SK-N-SH (cell line): ENCODE data around the gene FDX1. TPM values are rescaled to one million over a fixed set of nuclear protein-coding genes. Genes with fewer than 3 reads are reported as not detected.

Source experiments
- CTCF ChIA-PET: fragments of 300-600, 350-600 bp; formaldehyde crosslinking; extraction: SDS; loops from one replicate; lab custom pipeline; 2021; lab: Yijun Ruan, JAX
- POLR2A ChIA-PET: fragments of 350-600 bp; sonication (Branson Sonifier 250); formaldehyde crosslinking; extraction: SDS; loops from one replicate; lab custom pipeline; 2020; ENCODE audit warnings: antibody characterized with exemption, inconsistent platforms; lab: Yijun Ruan, JAX
- DNase-seq: peaks from one replicate; pipeline ENCODE4 v3.0.0; 2012
- H2AFZ ChIP-seq: fragments of 200-600 bp; sonication (generic); 2 replicates; pipeline ENCODE4 v1.8.1; 2016; ENCODE audit warnings: antibody characterized with exemption, mild to moderate bottlenecking, low read depth
- H3F3A ChIP-seq: fragments of 200-600 bp; sonication (generic); replicated peaks from 2 replicates; pipeline ENCODE3; 2016; ENCODE audit warnings: antibody characterized with exemption, mild to moderate bottlenecking; ENCODE audit not compliant: insufficient read depth
- H3K27ac ChIP-seq, 2 experiments: fragments of 200-500 bp in 1 of 2; fragments of 200-600 bp in 1 of 2; sonication (Bioruptor generic) in 1 of 2; sonication (generic), shearing (Covaris generic) in 1 of 2; 2 replicates each; pipeline versions ENCODE4 v1.5.1 to v1.6.1; 2014 to 2016; ENCODE audit warnings: low read depth in 2 of 2, inconsistent platforms in 1 of 2, low read length in 1 of 2, mild to moderate bottlenecking in 1 of 2, mixed read lengths in 1 of 2
- H3K27me3 ChIP-seq: fragments of 200-600 bp; sonication (generic), shearing (Covaris generic); 2 replicates; pipeline ENCODE4 v1.6.1; 2016; ENCODE audit warnings: mixed run types; ENCODE audit not compliant: insufficient read depth
- H3K36me3 ChIP-seq, 2 experiments: fragments of 200-500 bp in 1 of 2; fragments of 200-600 bp in 1 of 2; sonication (Bioruptor generic) in 1 of 2; sonication (generic) in 1 of 2; replicated peaks in 1 of 2; 2 replicates each; pipeline versions ENCODE3 to v1.5.1; 2014 to 2016; ENCODE audit warnings: low read length in 1 of 2, mild to moderate bottlenecking in 1 of 2; ENCODE audit not compliant: insufficient read depth in 2 of 2, control insufficient read depth in 1 of 2
- H3K4me1 ChIP-seq, 2 experiments: fragments of 200-500 bp in 1 of 2; fragments of 200-600 bp in 1 of 2; sonication (Bioruptor generic) in 1 of 2; sonication (generic), shearing (Covaris generic) in 1 of 2; 2 replicates each; pipeline versions ENCODE4 v1.5.1 to v1.6.1; 2014 to 2016; ENCODE audit warnings: low read depth in 1 of 2, low read length in 1 of 2, mixed run types in 1 of 2; ENCODE audit not compliant: insufficient read depth in 2 of 2, control insufficient read depth in 1 of 2
- H3K4me2 ChIP-seq: fragments of 200-600 bp; sonication (generic), shearing (Covaris generic); 2 replicates; pipeline ENCODE4 v1.6.1; 2017; ENCODE audit warnings: mixed run types
- H3K4me3 ChIP-seq, 2 experiments: fragments of 200-500 bp in 1 of 2; fragments of 200-600 bp in 1 of 2; sonication (Bioruptor generic) in 1 of 2; sonication (generic), shearing (Covaris generic) in 1 of 2; 2 replicates each; pipeline versions ENCODE4 v1.5.1 to v1.8.1; 2014 to 2016; ENCODE audit warnings: low read depth in 2 of 2, inconsistent platforms in 1 of 2, low read length in 1 of 2, mild to moderate bottlenecking in 1 of 2, mixed read lengths in 1 of 2, moderate library complexity in 1 of 2
- H3K79me2 ChIP-seq: fragments of 200-600 bp; sonication (generic); 2 replicates; pipeline ENCODE4 v1.8.1; 2017; ENCODE audit warnings: mild to moderate bottlenecking; ENCODE audit not compliant: insufficient read depth
- H3K9ac ChIP-seq: fragments of 200-600 bp; sonication (generic); 2 replicates; pipeline ENCODE4 v1.6.1; 2017; ENCODE audit warnings: mixed run types
- H3K9me2 ChIP-seq: fragments of 200-600 bp; sonication (generic); 2 replicates; pipeline ENCODE4 v1.6.1; 2017; ENCODE audit warnings: mixed run types
- H3K9me3 ChIP-seq: fragments of 200-600 bp; sonication (generic); 2 replicates; pipeline ENCODE4 v1.6.1; 2017; ENCODE audit warnings: mixed run types, mild to moderate bottlenecking, moderate library complexity
- H4K20me1 ChIP-seq: fragments of 200-600 bp; sonication (generic); 2 replicates; pipeline ENCODE4 v1.6.1; 2017; ENCODE audit warnings: mild to moderate bottlenecking, mixed run types; ENCODE audit not compliant: insufficient read depth
- CHD2 ChIP-seq: fragments of 150-350 bp; IDR thresholded peaks from 2 replicates; pipeline ENCODE4 v1.6.1; 2018; ENCODE audit warnings: low read length; ENCODE audit not compliant: partially characterized antibody
- EP300 ChIP-seq, 2 experiments: IDR thresholded peaks; 2 replicates each; pipeline versions ENCODE4 v1.4.0 to v1.6.1; 2012; ENCODE audit warnings: borderline replicate concordance in 1 of 2, low read depth in 1 of 2, low read length in 1 of 2
- EZH2phosphoT487 ChIP-seq: fragments of 200-600 bp; sonication (generic); IDR thresholded peaks from 2 replicates; pipeline ENCODE4 v1.6.1; 2017; ENCODE audit warnings: low read depth, mixed run types, mild to moderate bottlenecking, antibody characterized with exemption, moderate library complexity, borderline replicate concordance
- FOXJ3 ChIP-seq: sonication (generic); formaldehyde crosslinking; IDR thresholded peaks from 2 replicates; pipeline ENCODE4 v1.5.1; 2020; ENCODE audit warnings: mild to moderate bottlenecking, missing genetic modification reagents
- FOXM1 ChIP-seq: IDR thresholded peaks from 2 replicates; pipeline ENCODE4 v1.4.0; 2012; ENCODE audit warnings: low read depth, mild to moderate bottlenecking
- GABPA ChIP-seq: IDR thresholded peaks from 2 replicates; pipeline ENCODE4 v1.4.0; 2012; ENCODE audit warnings: low read depth, mild to moderate bottlenecking
- GATA2 ChIP-seq: sonication (generic); formaldehyde crosslinking; IDR thresholded peaks from 2 replicates; pipeline ENCODE4 v1.5.0; 2020; ENCODE audit warnings: mild to moderate bottlenecking, missing genetic modification reagents
- MEF2A ChIP-seq: IDR thresholded peaks from 2 replicates; pipeline ENCODE4 v1.4.0; 2012; ENCODE audit warnings: low read depth, borderline replicate concordance
- NFIC ChIP-seq: IDR thresholded peaks from 2 replicates; pipeline ENCODE4 v1.4.0; 2012; ENCODE audit warnings: borderline replicate concordance
- NRF1 ChIP-seq: IDR thresholded peaks from 2 replicates; pipeline ENCODE4 v1.6.1; 2012; ENCODE audit warnings: low read depth, mild to moderate bottlenecking, low read length
- RCOR1 ChIP-seq: fragments of 150-350 bp; IDR thresholded peaks from 2 replicates; pipeline ENCODE4 v1.6.1; 2017; ENCODE audit warnings: antibody characterized with exemption, low read length
- RFX5 ChIP-seq: IDR thresholded peaks from 2 replicates; pipeline ENCODE4 v1.6.1; 2012; ENCODE audit warnings: mild to moderate bottlenecking, improper control_type of control experiment, low read length
- SIN3A ChIP-seq: IDR thresholded peaks from 2 replicates; pipeline ENCODE4 v1.6.1; 2012; ENCODE audit warnings: low read depth, mild to moderate bottlenecking, low read length, moderate library complexity, borderline replicate concordance
- SMC3 ChIP-seq: IDR thresholded peaks from 2 replicates; pipeline ENCODE4 v1.6.1; 2012; ENCODE audit warnings: low read depth, low read length, improper control_type of control experiment
- TAF1 ChIP-seq: IDR thresholded peaks from 2 replicates; pipeline ENCODE4 v1.6.1; 2012; ENCODE audit warnings: low read depth, mild to moderate bottlenecking, low read length, moderate library complexity, borderline replicate concordance
- YY1 ChIP-seq: IDR thresholded peaks from 2 replicates; pipeline ENCODE4 v1.4.0; 2012; ENCODE audit warnings: low read depth, mild to moderate bottlenecking
- WGBS: methylation state at CpG from one replicate; pipeline ENCODE4 v1.1.6; 2017; ENCODE audit warnings: low lambda C conversion rate; 5-methylcytosine and 5-hydroxymethylcytosine counted together
- polyA plus RNA-seq, 3 experiments: library from polyadenylated mRNA; depleted of rRNA; stranded (reverse); fragments of >200 nt; gene quantifications; 2 replicates each; pipeline ENCODE4 v1.2.3, GENCODE V29; 2012
- TF ChIP-seq, protein P1 (sequence below): fragments of 200-600 bp; sonication (generic); IDR thresholded peaks from 2 replicates; pipeline ENCODE4 v1.6.1; 2017; ENCODE audit warnings: antibody characterized with exemption, mild to moderate bottlenecking, moderate library complexity
- TF ChIP-seq, protein P2 (sequence below): IDR thresholded peaks from 2 replicates; pipeline ENCODE4 v1.4.0; 2012; ENCODE audit warnings: low read depth
- TF ChIP-seq, protein P3 (sequence below): IDR thresholded peaks from 2 replicates; pipeline ENCODE4 v1.4.0; 2012; ENCODE audit warnings: low read depth, borderline replicate concordance
- TF ChIP-seq, protein P4 (sequence below): IDR thresholded peaks from 2 replicates; pipeline ENCODE4; 2012

FDX1 gene
- polyA plus RNA-seq, 1 of the 3 experiments (the other 2 are of a cell fraction) = 4.0 TPM

DNA sequence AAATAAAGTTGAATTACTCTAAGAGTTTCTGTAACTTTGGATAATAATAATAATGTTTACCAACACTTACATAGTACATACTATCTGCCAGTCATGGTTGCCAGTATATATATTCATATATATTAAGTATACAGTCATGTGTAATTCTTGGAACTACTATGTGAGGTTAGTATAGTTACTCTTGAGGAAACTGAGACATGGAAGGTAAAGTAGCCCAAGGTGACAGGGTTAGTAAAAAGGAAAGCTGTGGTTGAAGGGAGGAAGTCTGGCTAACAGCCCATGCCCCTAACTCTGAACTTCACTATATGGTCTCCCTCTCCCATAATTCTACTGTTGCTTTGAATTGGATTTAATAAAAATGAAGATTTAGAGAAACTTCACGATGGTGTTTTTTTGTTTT lies 24.9 kb downstream of the FDX1 start (continued):
- TF ChIP-seq FOXM1 (no peak), GABPA (no peak), SIN3A (no peak), SMC3 (no peak)
- TF ChIP-seq, protein P1, sequence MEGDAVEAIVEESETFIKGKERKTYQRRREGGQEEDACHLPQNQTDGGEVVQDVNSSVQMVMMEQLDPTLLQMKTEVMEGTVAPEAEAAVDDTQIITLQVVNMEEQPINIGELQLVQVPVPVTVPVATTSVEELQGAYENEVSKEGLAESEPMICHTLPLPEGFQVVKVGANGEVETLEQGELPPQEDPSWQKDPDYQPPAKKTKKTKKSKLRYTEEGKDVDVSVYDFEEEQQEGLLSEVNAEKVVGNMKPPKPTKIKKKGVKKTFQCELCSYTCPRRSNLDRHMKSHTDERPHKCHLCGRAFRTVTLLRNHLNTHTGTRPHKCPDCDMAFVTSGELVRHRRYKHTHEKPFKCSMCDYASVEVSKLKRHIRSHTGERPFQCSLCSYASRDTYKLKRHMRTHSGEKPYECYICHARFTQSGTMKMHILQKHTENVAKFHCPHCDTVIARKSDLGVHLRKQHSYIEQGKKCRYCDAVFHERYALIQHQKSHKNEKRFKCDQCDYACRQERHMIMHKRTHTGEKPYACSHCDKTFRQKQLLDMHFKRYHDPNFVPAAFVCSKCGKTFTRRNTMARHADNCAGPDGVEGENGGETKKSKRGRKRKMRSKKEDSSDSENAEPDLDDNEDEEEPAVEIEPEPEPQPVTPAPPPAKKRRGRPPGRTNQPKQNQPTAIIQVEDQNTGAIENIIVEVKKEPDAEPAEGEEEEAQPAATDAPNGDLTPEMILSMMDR = no peak
- TF ChIP-seq, all 33 proteins: peak for 0

DNA sequence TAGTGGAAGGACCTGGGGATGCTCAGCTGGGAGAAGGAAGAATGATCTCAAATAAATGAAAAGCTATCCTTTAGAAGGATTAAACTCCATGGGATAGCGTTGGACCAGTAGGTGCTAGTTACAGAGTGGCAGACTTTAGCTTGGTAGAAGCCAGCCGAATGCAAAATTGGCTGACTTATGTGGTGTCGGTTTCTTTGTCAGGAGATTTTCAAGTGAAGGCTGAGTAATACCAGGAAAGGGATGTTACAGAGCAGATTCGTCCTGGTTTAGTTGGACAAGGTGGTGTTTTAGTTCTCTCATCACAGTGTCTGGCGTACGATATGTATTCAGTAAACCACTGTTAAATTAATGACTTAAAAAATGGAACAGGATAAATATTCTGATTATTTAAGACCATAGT lies 26.0 kb downstream of the FDX1 start:
- H3K27me3 ChIP-seq = no peaks in the 10 kb centered on the region
- ChIA-PET CTCF (no interaction called here), POLR2A (no interaction called here)
- no peak overlapping the region for H2AFZ ChIP-seq
- H3K36me3 ChIP-seq = peaks cover 4 to 16% of the 10 kb centered on the region in 2 experiments
- no peaks in the 10 kb centered on the region; the same call in 1 of the 2 replicates for H3K9me3 ChIP-seq
- peaks cover 0 to 10% of the 10 kb centered on the region in 2 experiments; a peak in 1 of 4 replicates for H3K4me1 ChIP-seq
- H3K79me2 ChIP-seq = no peaks in the 10 kb centered on the region; the same call in 1 of the 2 replicates
- H3K4me2 ChIP-seq = no peak overlapping the region
- no peak overlapping the region for H3K9ac ChIP-seq
- 99% methylated on average over 6 of the region's 6 CpGs for WGBS
- no peaks in the 10 kb centered on the region for H3K9me2 ChIP-seq
- H3K4me3 ChIP-seq = no peak overlapping the region
- TF ChIP-seq CHD2 (no peak), RCOR1 (no peak), TAF1 (no peak), NFIC (no peak), GABPA (no peak), MEF2A (no peak), NRF1 (no peak), RFX5 (no peak), YY1 (no peak), EZH2phosphoT487 (no peak), GATA2 (CRISPR knock-in tag) (no peak), EP300 (IDR thresholded peaks at IDR 0.05; ENCODE audit: borderline replicate concordance in 1 of 2, low read depth in 1 of 2, low read length in 1 of 2) (no peak), FOXJ3 (CRISPR knock-in tag) (no peak)
- TF ChIP-seq, protein P2, sequence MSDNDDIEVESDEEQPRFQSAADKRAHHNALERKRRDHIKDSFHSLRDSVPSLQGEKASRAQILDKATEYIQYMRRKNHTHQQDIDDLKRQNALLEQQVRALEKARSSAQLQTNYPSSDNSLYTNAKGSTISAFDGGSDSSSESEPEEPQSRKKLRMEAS = no peak
- TF ChIP-seq, protein P3, sequence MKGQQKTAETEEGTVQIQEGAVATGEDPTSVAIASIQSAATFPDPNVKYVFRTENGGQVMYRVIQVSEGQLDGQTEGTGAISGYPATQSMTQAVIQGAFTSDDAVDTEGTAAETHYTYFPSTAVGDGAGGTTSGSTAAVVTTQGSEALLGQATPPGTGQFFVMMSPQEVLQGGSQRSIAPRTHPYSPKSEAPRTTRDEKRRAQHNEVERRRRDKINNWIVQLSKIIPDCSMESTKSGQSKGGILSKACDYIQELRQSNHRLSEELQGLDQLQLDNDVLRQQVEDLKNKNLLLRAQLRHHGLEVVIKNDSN = no peak
- TF ChIP-seq, protein P4, sequence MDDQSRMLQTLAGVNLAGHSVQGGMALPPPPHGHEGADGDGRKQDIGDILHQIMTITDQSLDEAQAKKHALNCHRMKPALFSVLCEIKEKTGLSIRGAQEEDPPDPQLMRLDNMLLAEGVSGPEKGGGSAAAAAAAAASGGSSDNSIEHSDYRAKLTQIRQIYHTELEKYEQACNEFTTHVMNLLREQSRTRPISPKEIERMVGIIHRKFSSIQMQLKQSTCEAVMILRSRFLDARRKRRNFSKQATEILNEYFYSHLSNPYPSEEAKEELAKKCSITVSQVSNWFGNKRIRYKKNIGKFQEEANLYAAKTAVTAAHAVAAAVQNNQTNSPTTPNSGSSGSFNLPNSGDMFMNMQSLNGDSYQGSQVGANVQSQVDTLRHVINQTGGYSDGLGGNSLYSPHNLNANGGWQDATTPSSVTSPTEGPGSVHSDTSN = no peak
- no peak overlapping the region for H3K27ac ChIP-seq
- DNase-seq = no peak
- no peaks in the 10 kb centered on the region for H4K20me1 ChIP-seq
- H3F3A ChIP-seq = no peaks in the 10 kb centered on the region
